IgD-negative memory B cell (primary cell): ENCODE data around the gene AMIGO2. TPM values are rescaled to one million over a fixed set of nuclear protein-coding genes. Genes with fewer than 3 reads are reported as not detected.

Experiments
- H3K27ac Mint-ChIP-seq, 3 donors: one replicate each; pipeline ENCODE4 v1.8.0; 2020 to 2022; ENCODE audit warnings: mild to moderate bottlenecking in 3 of 3, mixed read lengths in 3 of 3, moderate library complexity in 1 of 3
- H3K27me3 Mint-ChIP-seq: one replicate; pipeline ENCODE4 v1.8.0; 2021; ENCODE audit warnings: mixed read lengths
- H3K36me3 Mint-ChIP-seq: one replicate; pipeline ENCODE4 v1.8.0; 2020; ENCODE audit warnings: mild to moderate bottlenecking, mixed read lengths
- H3K4me1 Mint-ChIP-seq, 3 donors: one replicate each; pipeline ENCODE4 v1.8.0; 2020 to 2022; ENCODE audit warnings: mixed read lengths in 3 of 3, mild to moderate bottlenecking in 1 of 3
- H3K4me3 Mint-ChIP-seq, 4 donors: one replicate each; pipeline ENCODE4 v1.8.0; 2020 to 2022; ENCODE audit warnings: mild to moderate bottlenecking in 4 of 4, mixed read lengths in 4 of 4, moderate library complexity in 3 of 4
- H3K9me3 Mint-ChIP-seq, 3 donors: one replicate each; pipeline ENCODE4 v1.8.0; 2020 to 2021; ENCODE audit warnings: mixed read lengths in 3 of 3, mild to moderate bottlenecking in 1 of 3
- polyA plus RNA-seq: library from polyadenylated mRNA; unstranded; fragments of 300-500 nt; fragmentation: Illumina TruSeq; gene quantifications from one replicate; pipeline ENCODE4 v1.2.3, GENCODE V29; 2021

AMIGO2 gene
- polyA plus RNA-seq, 1 donor from 2014 or later, result 7.4 TPM

DNA sequence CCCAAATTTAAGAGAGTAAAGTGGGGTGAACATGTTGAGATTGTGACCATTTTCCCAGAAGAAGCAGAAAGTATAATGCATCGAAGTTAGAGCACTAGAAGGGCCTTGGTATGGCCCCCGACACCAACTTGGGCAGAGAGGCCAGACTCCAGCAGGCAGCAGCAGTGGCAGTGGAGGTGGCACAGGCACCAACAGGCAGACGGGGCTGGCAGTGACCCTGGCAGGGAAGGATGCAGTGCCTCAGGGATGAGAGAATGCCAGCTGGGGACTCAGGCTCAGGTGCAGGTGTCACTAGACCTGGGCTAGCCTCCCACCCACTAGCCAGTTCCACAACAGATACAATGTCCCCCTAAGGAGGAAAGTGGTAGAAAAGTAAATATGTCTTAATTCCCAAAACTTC, 27.7 kb upstream of the AMIGO2 start:
- H3K36me3 Mint-ChIP-seq, result peaks cover 15% of the 10 kb centered on the region

DNA sequence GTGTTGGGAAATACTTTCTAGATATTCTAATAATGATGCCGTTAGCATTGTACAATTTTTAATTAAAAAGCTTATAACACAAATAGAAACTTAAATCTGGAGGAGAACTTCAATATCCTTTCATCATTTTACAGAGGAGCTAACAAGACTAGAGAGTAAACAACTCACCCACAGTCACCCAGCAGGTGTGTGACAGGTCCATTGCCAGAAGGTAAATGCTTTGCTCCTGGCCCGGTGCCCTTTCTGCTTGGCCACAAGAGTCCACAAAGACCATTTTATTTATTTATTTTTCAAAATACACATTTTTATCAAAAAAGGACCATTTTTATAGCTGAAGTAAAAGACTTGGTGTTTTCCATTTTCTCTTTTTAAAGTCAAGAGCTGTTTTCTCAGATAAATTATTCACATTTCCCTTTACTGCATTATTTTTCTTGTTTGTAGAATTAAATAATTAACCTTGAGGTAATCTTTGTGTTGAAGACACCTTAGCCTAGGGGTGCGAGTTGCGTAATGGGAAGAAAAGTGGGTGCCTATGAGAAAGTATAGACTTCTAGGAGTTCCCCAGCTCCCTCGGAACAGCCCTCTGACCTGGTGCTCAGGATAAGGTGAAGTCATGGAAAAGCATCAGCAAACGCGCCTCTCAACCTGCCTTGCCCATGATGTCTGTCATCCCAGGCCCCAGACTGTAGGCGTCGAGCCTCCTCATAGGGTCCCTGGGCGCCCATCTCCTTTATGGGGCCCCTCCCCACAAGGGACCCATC, 26.3 kb upstream of the AMIGO2 start:
- H3K27ac Mint-ChIP-seq, result no peak overlapping the region
- peaks cover 12% of the 10 kb centered on the region for H3K36me3 Mint-ChIP-seq
- H3K27me3 Mint-ChIP-seq, result no peaks in the 10 kb centered on the region
- no peaks in the 10 kb centered on the region for H3K4me1 Mint-ChIP-seq
- H3K4me3 Mint-ChIP-seq, result no peak overlapping the region
- H3K9me3 Mint-ChIP-seq, result no peaks in the 10 kb centered on the region

More for the DNA sequence above, 27.7 kb upstream of the AMIGO2 start:
- Mint-ChIP-seq H3K27ac (no peak overlapping the region), H3K4me3 (no peak overlapping the region), H3K9me3 (no peaks in the 10 kb centered on the region), H3K27me3 (no peaks in the 10 kb centered on the region), H3K4me1 (no peaks in the 10 kb centered on the region)

DNA sequence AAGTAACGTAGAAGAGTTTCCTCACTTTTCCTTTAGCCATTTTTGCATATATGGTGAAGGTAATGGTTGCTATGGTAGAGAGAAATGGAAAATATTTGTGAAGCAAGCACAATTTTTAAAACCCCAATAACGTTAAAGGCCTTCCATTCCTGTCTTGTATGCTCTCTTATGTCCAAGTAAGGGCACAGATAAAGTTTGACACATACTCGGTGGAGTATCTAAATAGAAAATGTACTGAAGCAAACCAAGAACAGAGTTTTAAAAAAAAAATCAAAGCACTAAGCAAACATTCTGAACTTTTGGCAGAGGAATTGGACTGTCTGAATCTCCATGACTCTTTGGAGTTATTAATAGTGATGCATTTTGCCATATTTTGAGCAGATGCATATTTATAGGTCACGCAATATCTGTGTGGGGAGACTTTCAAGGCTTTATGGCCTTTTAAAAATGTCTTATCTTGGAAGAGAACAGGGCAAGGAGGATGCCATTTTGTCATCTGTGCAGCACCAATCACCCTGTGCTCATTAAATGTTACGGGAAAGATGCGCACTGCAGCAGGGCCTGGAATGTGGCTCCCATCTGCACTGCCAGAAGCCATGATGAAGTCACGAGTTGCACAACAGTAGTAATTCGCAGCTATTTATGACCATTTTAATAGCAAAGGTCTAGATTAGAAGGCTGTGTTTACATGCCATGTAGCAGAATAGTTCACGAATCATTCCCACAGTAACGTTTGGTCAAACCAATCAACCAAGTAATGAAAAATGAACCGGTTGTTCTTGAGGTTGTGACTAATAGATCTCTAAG, 23.3 kb upstream of the AMIGO2 start:
- Mint-ChIP-seq H3K4me3 (no peak overlapping the region), H3K36me3 (peaks cover 12% of the 10 kb centered on the region), H3K4me1 (no peaks in the 10 kb centered on the region), H3K27me3 (no peaks in the 10 kb centered on the region), H3K9me3 (no peaks in the 10 kb centered on the region), H3K27ac (no peak overlapping the region)

DNA sequence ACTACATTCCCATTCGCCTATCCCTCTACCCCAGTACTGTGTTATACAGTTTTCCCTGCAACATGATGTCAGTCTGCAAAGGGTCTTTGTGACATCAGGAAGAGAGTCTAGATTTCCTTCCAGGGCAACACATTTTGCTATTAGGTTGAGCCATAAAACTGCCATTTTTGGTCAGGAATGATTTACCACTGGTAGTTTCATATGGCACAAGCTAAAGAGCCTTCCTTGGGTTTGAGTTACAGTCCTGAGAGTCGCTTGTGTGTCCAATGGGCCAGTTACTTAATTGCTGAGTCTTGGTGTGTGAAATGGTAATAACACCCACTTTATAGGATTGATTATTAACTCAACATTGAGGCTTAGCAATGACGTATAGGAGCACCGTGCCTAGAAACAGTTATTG, 22.6 kb upstream of the AMIGO2 start:
- Mint-ChIP-seq H3K9me3 (no peaks in the 10 kb centered on the region), H3K27ac (no peak overlapping the region)

DNA sequence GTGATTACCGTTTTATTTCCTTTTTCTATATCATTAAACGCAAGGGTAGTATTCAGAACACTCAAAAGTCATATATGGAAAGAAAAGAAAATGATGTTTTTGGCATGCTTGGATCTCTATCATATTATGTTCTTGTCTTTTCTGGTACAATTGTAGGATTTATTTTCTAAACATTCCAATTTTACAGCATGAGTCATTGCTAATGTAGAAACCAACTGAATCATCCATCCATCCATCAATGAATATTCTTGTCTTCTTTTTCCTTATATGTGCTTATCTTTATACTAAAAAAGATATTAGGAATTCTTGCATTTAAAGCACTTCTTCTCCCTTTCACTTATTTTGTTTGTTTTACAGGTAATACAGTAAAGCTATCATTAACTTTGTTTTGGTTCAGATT, 20.4 kb upstream of the AMIGO2 start:
- Mint-ChIP-seq H3K4me3 (no peak overlapping the region), H3K9me3 (no peaks in the 10 kb centered on the region), H3K27me3 (no peaks in the 10 kb centered on the region), H3K36me3 (peaks cover 2% of the 10 kb centered on the region), H3K27ac (no peak overlapping the region), H3K4me1 (peaks cover 0 to 4% (median 3%) of the 10 kb centered on the region in 3 donors)

More for the DNA sequence above, 22.6 kb upstream of the AMIGO2 start:
- Mint-ChIP-seq H3K4me1 (no peaks in the 10 kb centered on the region), H3K27me3 (no peaks in the 10 kb centered on the region), H3K36me3 (peaks cover 12% of the 10 kb centered on the region), H3K4me3 (no peak overlapping the region)

DNA sequence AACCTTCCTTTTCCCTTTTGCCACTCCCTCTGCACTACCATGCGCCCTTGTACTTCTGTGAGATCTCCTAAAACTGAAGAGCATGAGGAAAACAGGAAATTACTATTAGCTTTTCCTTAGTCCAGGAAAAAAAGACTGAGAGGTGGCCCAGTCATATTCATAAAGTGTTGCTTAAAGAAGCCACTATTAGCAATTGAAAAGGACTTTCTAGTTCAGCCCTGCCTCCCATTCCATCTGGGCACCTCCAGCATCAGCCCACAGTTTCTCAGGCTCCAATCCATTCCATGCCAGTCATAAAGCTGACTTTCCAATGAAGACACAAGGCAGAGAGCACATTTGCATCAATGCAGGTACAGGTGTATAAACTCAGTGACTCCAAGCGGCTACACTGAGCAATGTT, 19.9 kb upstream of the AMIGO2 start:
- Mint-ChIP-seq H3K4me3 (no peak overlapping the region), H3K27me3 (no peaks in the 10 kb centered on the region), H3K9me3 (no peaks in the 10 kb centered on the region), H3K27ac (no peak overlapping the region), H3K4me1 (peaks cover 0 to 4% (median 3%) of the 10 kb centered on the region in 3 donors), H3K36me3 (peaks cover 2% of the 10 kb centered on the region)

DNA sequence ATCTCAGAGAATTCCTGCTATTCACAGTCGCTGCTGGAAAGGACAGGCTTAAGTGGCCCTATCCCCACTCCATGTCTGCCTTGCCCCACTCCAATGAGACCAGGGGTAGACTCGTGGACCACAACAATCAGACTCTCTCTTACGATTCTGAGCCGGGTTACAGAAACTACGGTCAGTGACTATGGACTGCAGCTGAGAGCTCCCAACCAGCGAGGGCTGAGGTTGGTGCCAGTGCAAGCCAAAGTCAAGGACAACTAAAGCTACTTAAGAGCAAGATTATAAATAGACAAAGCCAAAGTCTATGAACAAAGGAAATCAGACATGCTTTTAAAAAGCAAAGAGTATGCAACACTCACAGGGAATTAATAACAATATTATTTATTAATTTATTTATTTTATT, 18.3 kb upstream of the AMIGO2 start:
- H3K27ac Mint-ChIP-seq, result no peak overlapping the region
- H3K36me3 Mint-ChIP-seq, result peaks cover 4% of the 10 kb centered on the region

DNA sequence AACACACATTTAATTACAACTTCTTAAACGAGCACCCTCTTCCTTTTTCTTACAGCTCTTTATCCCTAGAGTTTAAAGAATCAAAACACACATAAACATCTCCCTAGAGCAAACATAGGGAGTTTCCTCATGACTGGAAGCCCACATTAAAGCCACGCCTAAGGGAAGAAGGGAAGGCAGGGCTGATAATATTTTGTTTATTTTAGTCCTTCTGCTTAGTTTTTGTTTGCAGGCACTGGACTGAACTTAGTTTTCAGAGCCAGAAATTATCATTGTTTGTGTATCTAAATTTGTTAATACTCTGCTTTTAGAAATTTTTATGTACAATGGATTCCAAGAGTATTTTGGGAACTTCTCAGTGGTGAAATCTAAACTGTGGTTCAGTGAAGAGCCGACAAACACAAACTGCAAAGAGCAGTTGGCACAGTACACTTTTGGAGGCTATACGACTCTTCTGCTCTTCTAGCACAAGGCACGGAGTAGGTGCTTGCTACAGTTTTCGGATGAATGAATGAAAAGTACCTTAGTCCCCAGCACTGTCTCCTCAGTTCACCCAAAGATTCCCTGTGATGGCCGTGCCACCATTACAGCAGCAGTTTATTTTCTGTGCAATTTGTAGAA, 17.6 kb upstream of the AMIGO2 start:
- H3K27ac Mint-ChIP-seq, result peak overlapping the region in 1 of 3 donors; percentile 38
- H3K36me3 Mint-ChIP-seq, result peaks cover 4% of the 10 kb centered on the region
- no peaks in the 10 kb centered on the region for H3K9me3 Mint-ChIP-seq
- H3K4me1 Mint-ChIP-seq, result peaks cover 3 to 9% (median 5%) of the 10 kb centered on the region in 3 donors
- no peaks in the 10 kb centered on the region for H3K27me3 Mint-ChIP-seq
- H3K4me3 Mint-ChIP-seq, result no peak overlapping the region

More for the DNA sequence above, 18.3 kb upstream of the AMIGO2 start:
- Mint-ChIP-seq H3K27me3 (no peaks in the 10 kb centered on the region), H3K4me1 (peaks cover 3 to 9% (median 5%) of the 10 kb centered on the region in 3 donors), H3K4me3 (no peak overlapping the region), H3K9me3 (no peaks in the 10 kb centered on the region)

DNA sequence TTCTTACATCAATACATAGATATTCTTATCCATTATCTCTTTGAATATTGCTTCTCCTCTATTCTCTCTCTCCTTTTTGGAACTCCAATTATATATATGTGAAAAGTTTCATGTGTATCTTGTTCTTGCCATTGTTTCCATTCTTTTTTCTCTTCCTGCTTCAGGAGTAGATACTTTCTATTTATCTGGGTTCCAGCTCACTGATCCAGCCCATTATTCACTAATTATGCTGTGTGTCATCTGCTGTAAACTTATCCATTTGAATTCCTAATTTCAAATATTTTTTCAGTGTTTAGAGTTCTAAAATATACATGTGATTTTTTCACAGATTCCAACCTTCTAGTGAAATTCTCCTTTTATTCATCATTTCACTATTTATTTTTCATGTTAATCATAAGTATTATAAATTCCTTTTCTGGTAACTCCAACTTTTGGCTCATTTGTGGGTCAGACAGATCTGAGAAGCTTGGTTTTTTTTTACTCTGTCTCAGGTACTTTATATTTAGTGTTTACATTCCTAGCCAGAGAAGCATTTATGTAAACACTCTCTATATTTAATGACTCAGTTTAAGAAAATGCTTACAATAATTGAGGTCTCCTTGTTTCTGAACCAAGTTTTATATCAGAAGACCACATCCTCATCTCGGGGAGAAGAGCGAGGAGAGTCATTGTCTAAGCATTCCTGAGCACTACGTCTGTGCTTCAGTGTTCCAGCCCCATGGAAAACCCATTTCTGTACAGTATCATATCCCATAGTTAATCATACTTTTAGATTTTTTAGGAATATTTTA, 15.9 kb upstream of the AMIGO2 start:
- peaks cover 4% of the 10 kb centered on the region for H3K36me3 Mint-ChIP-seq
- no peak overlapping the region for H3K4me3 Mint-ChIP-seq
- no peaks in the 10 kb centered on the region for H3K27me3 Mint-ChIP-seq
- peaks cover 0 to 4% (median 4%) of the 10 kb centered on the region in 3 donors for H3K9me3 Mint-ChIP-seq
- H3K27ac Mint-ChIP-seq, result no peak overlapping the region
- peaks cover 3 to 10% (median 9%) of the 10 kb centered on the region in 3 donors for H3K4me1 Mint-ChIP-seq

DNA sequence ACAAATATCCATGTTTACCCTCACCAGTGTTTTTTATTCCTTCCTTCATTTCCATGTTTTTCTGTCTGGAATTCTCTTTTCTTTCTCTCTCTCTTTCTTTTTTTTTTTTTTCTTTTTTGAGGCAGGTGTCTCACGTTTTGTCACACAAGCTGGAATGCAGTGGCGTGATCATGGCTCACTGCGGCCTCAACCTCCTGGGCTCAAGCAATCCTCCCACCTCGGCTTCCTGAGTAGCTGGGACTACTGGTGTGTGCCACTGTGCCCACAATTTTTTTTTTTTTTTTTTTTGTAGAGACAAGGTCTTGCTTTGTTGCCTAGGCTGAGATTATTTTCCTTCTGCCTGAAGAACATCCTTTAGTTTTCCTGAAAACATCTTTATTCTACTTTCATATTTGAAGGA, 15.0 kb upstream of the AMIGO2 start:
- Mint-ChIP-seq H3K27me3 (no peaks in the 10 kb centered on the region), H3K4me1 (peaks cover 3 to 14% (median 9%) of the 10 kb centered on the region in 3 donors), H3K9me3 (peaks cover 0 to 6% (median 4%) of the 10 kb centered on the region in 3 donors), H3K4me3 (no peak overlapping the region), H3K36me3 (peaks cover 8% of the 10 kb centered on the region), H3K27ac (no peak overlapping the region)

DNA sequence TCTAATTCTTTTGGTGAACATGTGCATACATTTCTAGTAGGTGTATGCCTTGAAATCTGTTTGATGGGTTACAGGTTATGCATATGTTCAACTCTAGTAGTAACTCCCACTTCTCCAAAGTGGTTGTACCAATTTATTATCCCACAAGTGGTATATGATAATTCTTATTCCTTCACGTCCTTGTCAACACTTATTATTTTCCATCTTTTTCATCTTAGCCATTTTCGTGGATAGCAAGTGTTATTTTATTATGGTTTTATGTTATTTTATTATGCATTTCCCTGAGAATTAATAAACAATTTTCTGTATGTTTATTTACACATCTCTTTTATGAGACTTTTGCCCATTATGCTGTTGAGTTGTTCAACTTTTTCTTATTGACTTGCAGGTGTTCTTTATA, 11.2 kb upstream of the AMIGO2 start:
- no peak overlapping the region for H3K4me3 Mint-ChIP-seq
- H3K27ac Mint-ChIP-seq, result no peak overlapping the region
- H3K27me3 Mint-ChIP-seq, result no peaks in the 10 kb centered on the region
- H3K4me1 Mint-ChIP-seq, result peaks cover 7 to 19% (median 18%) of the 10 kb centered on the region in 3 donors
- H3K9me3 Mint-ChIP-seq, result peaks cover 0 to 6% (median 4%) of the 10 kb centered on the region in 3 donors
- peaks cover 8% of the 10 kb centered on the region for H3K36me3 Mint-ChIP-seq

DNA sequence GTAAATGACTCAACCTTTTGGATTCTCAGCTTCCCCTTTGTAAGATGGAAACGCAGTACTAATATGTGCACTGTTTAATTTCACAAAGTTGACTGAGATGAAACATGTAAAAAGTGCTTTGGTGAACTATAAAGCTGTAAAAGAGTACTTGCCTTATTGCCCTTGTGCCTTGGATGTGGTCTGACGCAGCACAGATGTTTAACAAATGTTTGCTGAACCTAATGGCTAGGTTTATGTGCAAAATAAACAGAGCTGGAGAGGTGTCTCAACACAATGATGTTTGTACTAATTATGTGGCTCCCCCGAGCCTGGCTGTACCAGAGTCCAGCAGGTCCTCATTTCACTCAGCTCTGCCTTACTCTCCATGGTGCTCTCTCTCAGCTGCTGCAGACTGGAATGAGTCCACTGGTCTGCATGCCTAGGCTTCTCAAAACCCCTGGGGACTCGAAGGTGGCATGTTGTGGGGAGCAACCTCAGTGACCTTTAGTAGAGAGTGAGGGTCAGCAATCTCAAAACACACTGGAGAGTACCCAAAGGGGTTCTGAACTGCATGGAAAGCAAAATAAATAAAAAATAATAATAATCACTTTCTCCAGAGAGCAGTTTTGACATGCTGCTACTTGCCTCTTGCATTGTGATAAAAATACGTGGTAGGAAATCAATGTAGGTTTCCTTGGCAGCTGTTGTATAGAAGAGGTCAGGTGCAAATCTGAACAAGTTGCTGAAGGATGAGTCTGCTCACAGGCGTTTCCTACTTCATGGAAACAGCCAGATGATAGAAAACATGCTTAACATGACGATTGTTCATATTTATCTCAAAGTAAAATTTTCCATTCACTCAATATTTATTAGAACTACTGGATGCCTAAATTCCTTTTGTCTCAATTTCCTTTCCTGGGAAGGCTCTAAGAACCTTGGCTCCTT, 8.5 kb upstream of the AMIGO2 start:
- Mint-ChIP-seq H3K9me3 (peaks cover 0 to 6% (median 4%) of the 10 kb centered on the region in 3 donors), H3K27me3 (no peaks in the 10 kb centered on the region), H3K27ac (peak overlapping the region in 1 of 3 donors; percentile 2), H3K36me3 (peaks cover 4% of the 10 kb centered on the region), H3K4me3 (no peak overlapping the region), H3K4me1 (peaks cover 31 to 42% (median 35%) of the 10 kb centered on the region in 3 donors)

DNA sequence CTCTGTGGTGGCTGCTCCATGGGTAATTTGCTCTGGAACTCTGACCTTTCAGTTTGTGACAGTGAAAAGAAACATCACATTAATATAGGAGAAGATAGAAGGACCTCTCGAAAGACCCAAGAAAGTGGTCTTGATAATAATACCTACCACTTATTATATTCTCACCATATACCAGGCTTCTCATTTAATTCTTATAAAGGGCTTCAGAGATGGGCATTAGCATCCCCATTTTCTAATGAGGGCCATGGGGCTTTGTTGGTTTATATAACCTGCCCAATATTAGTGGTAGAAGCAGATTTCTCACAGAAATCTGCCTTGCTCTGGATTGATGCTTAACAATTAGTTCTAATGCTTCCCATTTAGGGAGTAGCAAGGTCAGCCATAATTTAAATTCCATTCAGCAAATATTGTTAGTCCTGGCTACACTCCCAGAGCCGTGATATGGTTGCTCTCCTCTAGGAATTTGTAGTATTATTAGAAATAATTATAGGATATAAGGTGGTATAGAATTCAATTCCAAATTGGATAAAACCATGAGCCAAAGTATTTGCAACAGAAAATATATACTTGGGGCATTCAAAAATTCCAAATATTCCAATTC, 7.4 kb upstream of the AMIGO2 start:
- H3K27me3 Mint-ChIP-seq, result no peaks in the 10 kb centered on the region

More for the DNA sequence above, 7.4 kb upstream of the AMIGO2 start:
- Mint-ChIP-seq H3K4me1 (peaks cover 41 to 49% (median 45%) of the 10 kb centered on the region in 3 donors), H3K36me3 (peaks cover 4% of the 10 kb centered on the region), H3K9me3 (peaks cover 0 to 6% (median 4%) of the 10 kb centered on the region in 3 donors), H3K4me3 (no peak overlapping the region), H3K27ac (no peak overlapping the region)
